Measurements from ENCODE around the gene MCTP1.

The MCTP1 gene

GRCh38 chr5:95283022-95283615 lies 1.8 kb downstream of the MCTP1 start:
- H3K36me3 ChIP-seq (ENCODE audit: control insufficient read depth, low read depth, low read length), result no peaks in the 10 kb centered on the region
- no peak overlapping the region for H3K9ac ChIP-seq (ENCODE audit: low read length)
- H3K4me3 ChIP-seq (ENCODE audit: low read length), result peak overlapping the region; percentile 72
- H3K4me1 ChIP-seq (ENCODE audit: control insufficient read depth, low read depth, low read length), result peaks cover 13% of the 10 kb centered on the region
- no peaks in the 10 kb centered on the region for H3K9me3 ChIP-seq (ENCODE audit: control insufficient read depth, low read depth, low read length)
- no peak overlapping the region for H3K27ac ChIP-seq (ENCODE audit: low read length)
- peaks cover 50% of the 10 kb centered on the region for H3K27me3 ChIP-seq (ENCODE audit: control insufficient read depth, insufficient read depth, low read length)

- Histone ChIP-seq H3K4me3 (ENCODE audit: low read length) (no peak overlapping the region), H3K9ac (ENCODE audit: low read length) (no peak overlapping the region), H3K27ac (ENCODE audit: low read length) (no peak overlapping the region), H3K27me3 (ENCODE audit: control insufficient read depth, insufficient read depth, low read length) (peaks cover 37% of the 10 kb centered on the region), H3K9me3 (ENCODE audit: control insufficient read depth, low read depth, low read length) (no peaks in the 10 kb centered on the region), H3K4me1 (ENCODE audit: control insufficient read depth, low read depth, low read length) (peaks cover 13% of the 10 kb centered on the region), H3K36me3 (ENCODE audit: control insufficient read depth, low read depth, low read length) (no peaks in the 10 kb centered on the region)
Measured at GRCh38 chr5:95281226-95281625, 3.7 kb downstream of the MCTP1 start.

- no peak overlapping the region for H3K27ac ChIP-seq (ENCODE audit: low read length)
Measured at GRCh38 chr5:95280401-95281095, 4.3 kb downstream of the MCTP1 start.

GRCh38 chr5:95274011-95274410 lies 10.9 kb downstream of the MCTP1 start:
- H3K36me3 ChIP-seq (ENCODE audit: control insufficient read depth, low read depth, low read length), result no peaks in the 10 kb centered on the region
- no peak overlapping the region for H3K27ac ChIP-seq (ENCODE audit: low read length)
- H3K4me3 ChIP-seq (ENCODE audit: low read length), result no peak overlapping the region
- no peaks in the 10 kb centered on the region for H3K4me1 ChIP-seq (ENCODE audit: control insufficient read depth, low read depth, low read length)
- no peaks in the 10 kb centered on the region for H3K9me3 ChIP-seq (ENCODE audit: control insufficient read depth, low read depth, low read length)
- no peak overlapping the region for H3K9ac ChIP-seq (ENCODE audit: low read length)
- no peaks in the 10 kb centered on the region for H3K27me3 ChIP-seq (ENCODE audit: control insufficient read depth, insufficient read depth, low read length)

More at GRCh38 chr5:95280401-95281095, 4.3 kb downstream of the MCTP1 start:
- no peak overlapping the region for H3K9ac ChIP-seq (ENCODE audit: low read length)
- peaks cover 13% of the 10 kb centered on the region for H3K4me1 ChIP-seq (ENCODE audit: control insufficient read depth, low read depth, low read length)
- no peaks in the 10 kb centered on the region for H3K36me3 ChIP-seq (ENCODE audit: control insufficient read depth, low read depth, low read length)
- peaks cover 30% of the 10 kb centered on the region for H3K27me3 ChIP-seq (ENCODE audit: control insufficient read depth, insufficient read depth, low read length)
- no peaks in the 10 kb centered on the region for H3K9me3 ChIP-seq (ENCODE audit: control insufficient read depth, low read depth, low read length)
- no peak overlapping the region for H3K4me3 ChIP-seq (ENCODE audit: low read length)

GRCh38 chr5:95272316-95272929 lies 12.5 kb downstream of the MCTP1 start:
- H3K27me3 ChIP-seq (ENCODE audit: control insufficient read depth, insufficient read depth, low read length), result no peaks in the 10 kb centered on the region
- no peaks in the 10 kb centered on the region for H3K36me3 ChIP-seq (ENCODE audit: control insufficient read depth, low read depth, low read length)
- H3K4me1 ChIP-seq (ENCODE audit: control insufficient read depth, low read depth, low read length), result no peaks in the 10 kb centered on the region
- no peak overlapping the region for H3K9ac ChIP-seq (ENCODE audit: low read length)
- no peak overlapping the region for H3K27ac ChIP-seq (ENCODE audit: low read length)
- H3K9me3 ChIP-seq (ENCODE audit: control insufficient read depth, low read depth, low read length), result no peaks in the 10 kb centered on the region
- no peak overlapping the region for H3K4me3 ChIP-seq (ENCODE audit: low read length)

GRCh38 chr5:95262933-95263660 lies 21.8 kb downstream of the MCTP1 start:
- H3K4me1 ChIP-seq (ENCODE audit: control insufficient read depth, low read depth, low read length), result peaks cover 4% of the 10 kb centered on the region
- no peaks in the 10 kb centered on the region for H3K36me3 ChIP-seq (ENCODE audit: control insufficient read depth, low read depth, low read length)
- H3K9ac ChIP-seq (ENCODE audit: low read length), result no peak overlapping the region
- H3K27me3 ChIP-seq (ENCODE audit: control insufficient read depth, insufficient read depth, low read length), result no peaks in the 10 kb centered on the region
- no peak overlapping the region for H3K27ac ChIP-seq (ENCODE audit: low read length)
- H3K9me3 ChIP-seq (ENCODE audit: control insufficient read depth, low read depth, low read length), result no peaks in the 10 kb centered on the region
- no peak overlapping the region for H3K4me3 ChIP-seq (ENCODE audit: low read length)

GRCh38 chr5:95261437-95262175 lies 23.3 kb downstream of the MCTP1 start:
- Histone ChIP-seq H3K27me3 (ENCODE audit: control insufficient read depth, insufficient read depth, low read length) (no peaks in the 10 kb centered on the region), H3K4me1 (ENCODE audit: control insufficient read depth, low read depth, low read length) (peaks cover 4% of the 10 kb centered on the region), H3K36me3 (ENCODE audit: control insufficient read depth, low read depth, low read length) (no peaks in the 10 kb centered on the region), H3K27ac (ENCODE audit: low read length) (no peak overlapping the region), H3K9me3 (ENCODE audit: control insufficient read depth, low read depth, low read length) (no peaks in the 10 kb centered on the region), H3K4me3 (ENCODE audit: low read length) (no peak overlapping the region), H3K9ac (ENCODE audit: low read length) (no peak overlapping the region)

GRCh38 chr5:95256991-95257390 lies 27.9 kb downstream of the MCTP1 start:
- no peaks in the 10 kb centered on the region for H3K36me3 ChIP-seq (ENCODE audit: control insufficient read depth, low read depth, low read length)
- no peak overlapping the region for H3K4me3 ChIP-seq (ENCODE audit: low read length)
- no peaks in the 10 kb centered on the region for H3K9me3 ChIP-seq (ENCODE audit: control insufficient read depth, low read depth, low read length)
- no peaks in the 10 kb centered on the region for H3K27me3 ChIP-seq (ENCODE audit: control insufficient read depth, insufficient read depth, low read length)
- no peak overlapping the region for H3K9ac ChIP-seq (ENCODE audit: low read length)
- no peak overlapping the region for H3K27ac ChIP-seq (ENCODE audit: low read length)
- no peaks in the 10 kb centered on the region for H3K4me1 ChIP-seq (ENCODE audit: control insufficient read depth, low read depth, low read length)

GRCh38 chr5:95256446-95256845 lies 28.4 kb downstream of the MCTP1 start:
- H3K36me3 ChIP-seq (ENCODE audit: control insufficient read depth, low read depth, low read length), result no peaks in the 10 kb centered on the region
- H3K27ac ChIP-seq (ENCODE audit: low read length), result no peak overlapping the region
- H3K4me3 ChIP-seq (ENCODE audit: low read length), result no peak overlapping the region
- H3K9me3 ChIP-seq (ENCODE audit: control insufficient read depth, low read depth, low read length), result no peaks in the 10 kb centered on the region
- no peaks in the 10 kb centered on the region for H3K27me3 ChIP-seq (ENCODE audit: control insufficient read depth, insufficient read depth, low read length)
- no peaks in the 10 kb centered on the region for H3K4me1 ChIP-seq (ENCODE audit: control insufficient read depth, low read depth, low read length)
- no peak overlapping the region for H3K9ac ChIP-seq (ENCODE audit: low read length)

GRCh38 chr5:95252801-95253200 lies 32.1 kb downstream of the MCTP1 start:
- H3K4me1 ChIP-seq (ENCODE audit: control insufficient read depth, low read depth, low read length), result no peaks in the 10 kb centered on the region
- H3K27ac ChIP-seq (ENCODE audit: low read length), result no peak overlapping the region
- H3K36me3 ChIP-seq (ENCODE audit: control insufficient read depth, low read depth, low read length), result no peaks in the 10 kb centered on the region
- H3K9ac ChIP-seq (ENCODE audit: low read length), result no peak overlapping the region
- H3K9me3 ChIP-seq (ENCODE audit: control insufficient read depth, low read depth, low read length), result no peaks in the 10 kb centered on the region
- H3K4me3 ChIP-seq (ENCODE audit: low read length), result no peak overlapping the region
- H3K27me3 ChIP-seq (ENCODE audit: control insufficient read depth, insufficient read depth, low read length), result no peaks in the 10 kb centered on the region

- no peak overlapping the region for H3K27ac ChIP-seq (ENCODE audit: low read length)
- H3K36me3 ChIP-seq (ENCODE audit: control insufficient read depth, low read depth, low read length), result no peaks in the 10 kb centered on the region
- H3K4me3 ChIP-seq (ENCODE audit: low read length), result no peak overlapping the region
- no peaks in the 10 kb centered on the region for H3K4me1 ChIP-seq (ENCODE audit: control insufficient read depth, low read depth, low read length)
- no peak overlapping the region for H3K9ac ChIP-seq (ENCODE audit: low read length)
- H3K9me3 ChIP-seq (ENCODE audit: control insufficient read depth, low read depth, low read length), result no peaks in the 10 kb centered on the region
- no peaks in the 10 kb centered on the region for H3K27me3 ChIP-seq (ENCODE audit: control insufficient read depth, insufficient read depth, low read length)
Measured at GRCh38 chr5:95251185-95251584, 33.7 kb downstream of the MCTP1 start.

Measured in iPS-18a (cell line).